Tibial nerve (tissue), 4 donors: ENCODE results near the gene SNRK. TPM values are rescaled to one million over a fixed set of nuclear protein-coding genes. Genes with fewer than 3 reads are reported as not detected.

ENCODE experiments used
- DNase-seq, 2 donors: peaks; one replicate each; pipeline ENCODE4 v3.0.0-alpha.2; 2019; ENCODE audit warnings: low spot score in 2 of 2
- H3K27ac ChIP-seq, 4 donors: fragments of 200-600 bp; sonication (generic) in 3 of 4; one replicate each; pipeline ENCODE4 v1.5.1; 2017 to 2019; ENCODE audit warnings: mild to moderate bottlenecking in 1 of 4
- H3K27me3 ChIP-seq, 2 donors: fragments of 200-600 bp; sonication (generic) in 1 of 2; one replicate each; pipeline versions ENCODE4 v1.5.1 to v1.6.0; 2017 to 2019
- H3K36me3 ChIP-seq, 3 donors: fragments of 200-600 bp; sonication (generic); one replicate each; pipeline ENCODE4 v1.5.1; 2018 to 2019
- H3K4me1 ChIP-seq, 4 donors: fragments of 200-600 bp; sonication (generic) in 3 of 4; one replicate each; pipeline ENCODE4 v1.5.1; 2017 to 2019
- H3K4me3 ChIP-seq, 4 donors: fragments of 200-600 bp; sonication (generic) in 3 of 4; one replicate each; pipeline ENCODE4 v1.5.1; 2017 to 2019; ENCODE audit warnings: mild to moderate bottlenecking in 1 of 4, moderate library complexity in 1 of 4
- H3K9me3 ChIP-seq, 4 donors: fragments of 200-600 bp; sonication (generic) in 3 of 4; one replicate each; pipeline ENCODE4 v1.5.1; 2017 to 2019
- EP300 ChIP-seq, 2 donors: sonication (generic); formaldehyde crosslinking; IDR thresholded peaks; one replicate each; pipeline ENCODE4 v1.6.1; 2017; ENCODE audit warnings: antibody characterized with exemption in 2 of 2, mild to moderate bottlenecking in 1 of 2
- POLR2A ChIP-seq, 2 donors: fragments of 450-650 bp; IDR thresholded peaks; one replicate each; pipeline ENCODE4 v1.6.1; 2017; ENCODE audit warnings: antibody characterized with exemption in 2 of 2, mild to moderate bottlenecking in 2 of 2, moderate library complexity in 2 of 2
- WGBS, 2 donors: methylation state at CpG; one replicate each; pipeline ENCODE4 v1.1.5; 2018; 5-methylcytosine and 5-hydroxymethylcytosine counted together
- total RNA-seq, 4 donors: library from RNA; depleted of rRNA; stranded (reverse); fragments of >200 nt; gene quantifications; one replicate each; pipeline ENCODE4 v1.1.0, GENCODE V29; 2016
- TF ChIP-seq, protein P1 (sequence below), 5 experiments: fragments of 200-600 bp in 3 of 5; fragments of 450-650 bp in 2 of 5; sonication (generic) in 3 of 5; IDR thresholded peaks; one replicate each; pipeline ENCODE4 v1.5.1; 2016 to 2019; ENCODE audit warnings: antibody characterized with exemption in 5 of 5, mild to moderate bottlenecking in 3 of 5, moderate library complexity in 2 of 5

The SNRK gene
- total RNA-seq, 4 donors from 2014 or later: 59.6 to 83.1 (median 73.7) TPM

DNA sequence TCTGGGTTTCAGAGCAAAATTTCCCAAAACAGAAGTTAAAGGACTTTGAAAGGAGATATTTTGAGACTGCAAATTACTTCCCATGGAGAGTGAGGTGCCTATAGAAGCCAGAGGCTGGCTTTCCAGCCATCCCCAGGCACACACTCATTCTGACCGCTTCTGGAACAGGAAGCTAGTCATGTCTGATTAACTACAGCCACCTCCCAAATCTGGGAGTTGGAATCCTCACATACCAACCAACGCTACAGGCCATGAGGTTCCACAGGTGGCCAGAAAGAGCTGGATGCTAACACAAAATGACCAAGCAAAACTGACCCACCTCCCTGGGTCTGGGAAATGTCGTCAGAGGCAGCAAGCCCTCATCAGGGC, 87.2 kb downstream of the SNRK start:
- no peaks in the 10 kb centered on the region for H3K4me1 ChIP-seq
- no peak overlapping the region for H3K4me3 ChIP-seq
- H3K9me3 ChIP-seq: no peaks in the 10 kb centered on the region
- H3K27me3 ChIP-seq: no peaks in the 10 kb centered on the region
- no peak for DNase-seq
- 83 to 84% methylated on average over 3 of the region's 3 CpGs for WGBS, 2 donors
- no peak for TF ChIP-seq POLR2A (IDR thresholded peaks at IDR 0.05)
- TF ChIP-seq, protein P1, sequence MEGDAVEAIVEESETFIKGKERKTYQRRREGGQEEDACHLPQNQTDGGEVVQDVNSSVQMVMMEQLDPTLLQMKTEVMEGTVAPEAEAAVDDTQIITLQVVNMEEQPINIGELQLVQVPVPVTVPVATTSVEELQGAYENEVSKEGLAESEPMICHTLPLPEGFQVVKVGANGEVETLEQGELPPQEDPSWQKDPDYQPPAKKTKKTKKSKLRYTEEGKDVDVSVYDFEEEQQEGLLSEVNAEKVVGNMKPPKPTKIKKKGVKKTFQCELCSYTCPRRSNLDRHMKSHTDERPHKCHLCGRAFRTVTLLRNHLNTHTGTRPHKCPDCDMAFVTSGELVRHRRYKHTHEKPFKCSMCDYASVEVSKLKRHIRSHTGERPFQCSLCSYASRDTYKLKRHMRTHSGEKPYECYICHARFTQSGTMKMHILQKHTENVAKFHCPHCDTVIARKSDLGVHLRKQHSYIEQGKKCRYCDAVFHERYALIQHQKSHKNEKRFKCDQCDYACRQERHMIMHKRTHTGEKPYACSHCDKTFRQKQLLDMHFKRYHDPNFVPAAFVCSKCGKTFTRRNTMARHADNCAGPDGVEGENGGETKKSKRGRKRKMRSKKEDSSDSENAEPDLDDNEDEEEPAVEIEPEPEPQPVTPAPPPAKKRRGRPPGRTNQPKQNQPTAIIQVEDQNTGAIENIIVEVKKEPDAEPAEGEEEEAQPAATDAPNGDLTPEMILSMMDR (IDR thresholded peaks at IDR 0.05): no peak
- TF ChIP-seq EP300 (IDR thresholded peaks at IDR 0.05): no peak
- no peak overlapping the region for H3K27ac ChIP-seq
- no peaks in the 10 kb centered on the region for H3K36me3 ChIP-seq

DNA sequence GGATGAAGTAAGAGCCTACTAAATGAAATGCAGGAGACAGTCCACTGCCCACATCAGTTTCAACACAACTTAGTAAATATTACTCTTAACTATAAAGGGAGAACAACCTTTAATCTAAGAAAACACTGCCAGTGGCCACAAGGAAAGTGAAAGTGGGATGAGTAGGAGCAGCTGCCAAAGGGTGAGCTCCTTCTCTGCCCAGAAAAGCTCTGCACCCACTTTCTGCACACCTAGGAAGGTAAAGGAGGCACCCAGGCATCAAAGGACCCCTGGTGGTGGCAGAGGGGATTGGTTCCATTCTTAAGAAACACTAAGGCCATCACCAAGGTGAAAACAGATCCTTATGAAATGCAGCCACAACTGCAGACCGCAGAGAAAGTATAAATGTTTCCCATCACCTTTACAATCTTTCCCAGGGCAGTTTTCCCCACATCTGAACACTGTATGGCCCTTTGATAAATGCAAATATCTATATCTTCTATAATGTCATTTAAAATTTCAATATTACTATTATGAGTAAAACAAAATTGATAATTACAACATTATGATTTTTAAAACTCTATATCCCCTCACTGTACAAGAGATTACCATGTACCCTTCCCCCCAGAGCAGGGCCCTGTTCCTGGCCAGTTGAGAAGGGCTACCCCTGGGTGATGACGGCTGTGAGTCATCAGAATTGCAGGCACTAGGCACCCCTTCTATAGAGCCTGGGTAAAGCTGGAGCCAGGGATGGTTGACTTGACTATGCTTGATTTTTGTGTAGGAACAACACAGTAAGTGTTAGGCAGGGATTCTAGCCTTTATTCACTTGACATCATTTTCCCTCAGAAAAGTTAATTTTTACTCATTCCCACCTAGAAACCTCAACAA, 92.0 kb downstream of the SNRK start:
- Histone ChIP-seq H3K4me1 (peaks cover 0 to 9% (median 0%) of the 10 kb centered on the region in 4 donors), H3K36me3 (no peaks in the 10 kb centered on the region), H3K27ac (peak overlapping the region in 2 of 4 donors; percentile 1 to 26), H3K27me3 (no peaks in the 10 kb centered on the region), H3K9me3 (no peaks in the 10 kb centered on the region), H3K4me3 (no peak overlapping the region)
- peak in 1 of 2 donors; percentile 36 for DNase-seq
- WGBS, 2 donors: 87 to 100% methylated on average over 2 of the region's 2 CpGs
- TF ChIP-seq POLR2A (IDR thresholded peaks at IDR 0.05): no peak
- no peak for TF ChIP-seq EP300 (IDR thresholded peaks at IDR 0.05)
- TF ChIP-seq, protein P1 (IDR thresholded peaks at IDR 0.05): peak in 4 of 5 experiments; percentile 23 to 45 (median 31)

DNA sequence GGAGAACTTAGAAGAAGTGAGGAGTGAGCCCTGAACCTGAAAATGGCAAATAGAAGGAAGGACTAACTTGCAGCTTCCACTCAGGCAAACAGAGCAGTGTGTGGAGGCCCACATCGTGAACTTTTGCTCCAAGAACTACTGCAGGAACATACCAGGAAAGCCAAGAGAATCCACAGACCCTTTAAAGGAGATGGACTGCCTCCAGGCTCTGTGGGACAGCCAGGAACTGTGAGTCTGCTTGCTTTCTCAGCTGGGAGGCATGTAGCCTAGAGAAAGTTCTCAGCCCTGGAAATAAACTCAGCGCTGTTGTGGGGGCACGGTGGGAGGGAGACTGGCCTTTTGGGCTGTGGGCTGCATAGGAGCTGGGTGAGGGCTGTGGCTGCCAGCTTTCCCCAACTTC, 93.0 kb downstream of the SNRK start:
- peak overlapping the region in 2 of 4 donors; percentile 18 to 65 for H3K27ac ChIP-seq

DNA sequence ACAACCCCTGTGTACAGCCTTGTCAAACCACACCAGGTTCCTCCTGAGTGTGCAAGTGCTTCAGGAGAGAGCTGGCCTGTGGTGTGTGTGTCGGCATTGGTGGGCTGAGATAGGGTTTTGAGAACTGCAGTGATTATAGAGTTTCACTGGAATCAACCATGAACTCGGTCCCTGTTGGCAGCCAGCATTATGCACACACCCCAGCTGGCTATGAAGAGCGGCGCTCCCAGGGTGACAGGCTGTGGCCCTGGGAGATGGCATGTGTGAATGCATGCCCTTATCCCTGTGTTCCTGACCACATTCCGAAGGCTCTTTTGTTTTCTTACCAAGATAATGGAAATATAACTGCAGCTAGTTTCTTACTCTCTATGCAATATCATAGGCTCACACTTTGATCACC, 101.8 kb downstream of the SNRK start:
- 62 to 84% methylated on average over 5 of the region's 5 CpGs for WGBS, 2 donors
- H3K27ac ChIP-seq: peak overlapping the region in 1 of 4 donors; percentile 79

More for the DNA sequence above, 93.0 kb downstream of the SNRK start:
- TF ChIP-seq EP300 (IDR thresholded peaks at IDR 0.05) (peak in 1 of 2 donors; percentile 15), POLR2A (IDR thresholded peaks at IDR 0.05) (no peak)
- TF ChIP-seq, protein P1 (IDR thresholded peaks at IDR 0.05): no peak
- no peaks in the 10 kb centered on the region for H3K9me3 ChIP-seq
- peaks cover 0 to 9% (median 0%) of the 10 kb centered on the region in 4 donors for H3K4me1 ChIP-seq
- no peak for DNase-seq
- no peaks in the 10 kb centered on the region for H3K27me3 ChIP-seq
- H3K36me3 ChIP-seq: no peaks in the 10 kb centered on the region
- 48 to 59% methylated on average over 3 of the region's 3 CpGs for WGBS, 2 donors
- H3K4me3 ChIP-seq: no peak overlapping the region

More for the DNA sequence above, 101.8 kb downstream of the SNRK start:
- Histone ChIP-seq H3K4me3 (no peak overlapping the region), H3K36me3 (no peaks in the 10 kb centered on the region), H3K9me3 (peaks cover 0 to 11% (median 0%) of the 10 kb centered on the region in 4 donors), H3K4me1 (peaks cover 0 to 25% (median 8%) of the 10 kb centered on the region in 4 donors), H3K27me3 (no peaks in the 10 kb centered on the region)
- no peak for DNase-seq
- TF ChIP-seq POLR2A (IDR thresholded peaks at IDR 0.05) (no peak), EP300 (IDR thresholded peaks at IDR 0.05) (no peak)
- TF ChIP-seq, protein P1 (IDR thresholded peaks at IDR 0.05): no peak
